OCI-LY1 (cell line): ENCODE data around the gene TTLL5.
A peak's percentile ranks its signal among the peaks of the same experiment; 100 is the strongest.

ENCODE experiments used
- H2AFZ ChIP-seq: fragments of 200-600 bp; sonication (generic), shearing (Covaris generic); 2 replicates; pipeline ENCODE4 v1.6.0; 2014; ENCODE audit warnings: antibody characterized with exemption, mild to moderate bottlenecking, low read length
- H3F3A ChIP-seq: fragments of 200-600 bp; sonication (generic), shearing (Covaris generic); 2 replicates; pipeline ENCODE4 v1.6.0; 2014; ENCODE audit warnings: mild to moderate bottlenecking, antibody characterized with exemption, low read length, moderate library complexity; ENCODE audit not compliant: insufficient read depth
- H3K27ac ChIP-seq: fragments of 200-600 bp; sonication (generic); 2 replicates; pipeline ENCODE4 v1.5.1; 2014; ENCODE audit warnings: low read length, mixed run types, mild to moderate bottlenecking, low read depth; ENCODE audit not compliant: poor library complexity, severe bottlenecking
- H3K27me3 ChIP-seq: fragments of 200-600 bp; sonication (generic); 2 replicates; pipeline ENCODE4 v1.6.0; 2014; ENCODE audit warnings: antibody characterized with exemption, mild to moderate bottlenecking, low read length, moderate library complexity; ENCODE audit not compliant: insufficient read depth
- H3K36me3 ChIP-seq: fragments of 200-600 bp; sonication (generic); 2 replicates; pipeline ENCODE4 v1.6.1; 2014; ENCODE audit warnings: mild to moderate bottlenecking, antibody characterized with exemption, low read length, moderate library complexity, mixed read lengths; ENCODE audit not compliant: insufficient read depth
- H3K4me1 ChIP-seq: fragments of 200-600 bp; sonication (generic); 2 replicates; pipeline ENCODE4 v1.5.1; 2014; ENCODE audit warnings: mild to moderate bottlenecking, low read length, moderate library complexity; ENCODE audit not compliant: insufficient read depth, severe bottlenecking
- H3K4me2 ChIP-seq: fragments of 200-600 bp; sonication (generic), shearing (Covaris generic); 2 replicates; pipeline ENCODE4 v1.6.1; 2014; ENCODE audit warnings: low read length
- H3K4me3 ChIP-seq: fragments of 200-600 bp; sonication (generic); 2 replicates; pipeline ENCODE4 v1.5.1; 2014; ENCODE audit warnings: low read length, low read depth, mild to moderate bottlenecking, mixed read lengths; ENCODE audit not compliant: poor library complexity, severe bottlenecking
- H3K79me2 ChIP-seq: fragments of 200-600 bp; shearing (Covaris generic); 2 replicates; pipeline ENCODE4 v1.6.1; 2016; ENCODE audit warnings: mixed run types, low read length, mixed read lengths; ENCODE audit not compliant: insufficient read depth
- H3K9ac ChIP-seq: fragments of 200-600 bp; sonication (generic), shearing (Covaris generic); 2 replicates; pipeline ENCODE4 v1.6.1; 2014; ENCODE audit warnings: mild to moderate bottlenecking, low read length, mixed read lengths
- H3K9me2 ChIP-seq: fragments of 200-600 bp; sonication (generic), shearing (Covaris generic); 2 replicates; pipeline ENCODE4 v1.6.1; 2014; ENCODE audit warnings: low read depth, mild to moderate bottlenecking, low read length, mixed read lengths
- H3K9me3 ChIP-seq: fragments of 200-600 bp; shearing (Covaris generic); 2 replicates; pipeline ENCODE4 v1.6.1; 2014; ENCODE audit warnings: low read length, mixed read lengths
- H4K20me1 ChIP-seq: fragments of 200-600 bp; sonication (generic), shearing (Covaris generic); 2 replicates; pipeline ENCODE4 v1.6.0; 2016; ENCODE audit warnings: mild to moderate bottlenecking, low read length; ENCODE audit not compliant: insufficient read depth
- CTCF ChIP-seq: fragments of 200-600 bp; sonication (generic), shearing (Covaris generic); IDR thresholded peaks from 2 replicates; pipeline ENCODE4 v1.5.1; 2017; ENCODE audit warnings: mild to moderate bottlenecking, antibody characterized with exemption, low read length, moderate library complexity, mixed read lengths
- EZH2 ChIP-seq: fragments of 200-600 bp; sonication (generic), shearing (Covaris generic); IDR thresholded peaks from 2 replicates; pipeline ENCODE4 v1.8.0; 2017; ENCODE audit warnings: borderline replicate concordance, mixed run types, mild to moderate bottlenecking, antibody characterized with exemption, low read length, moderate library complexity, mixed read lengths

The TTLL5 gene

DNA sequence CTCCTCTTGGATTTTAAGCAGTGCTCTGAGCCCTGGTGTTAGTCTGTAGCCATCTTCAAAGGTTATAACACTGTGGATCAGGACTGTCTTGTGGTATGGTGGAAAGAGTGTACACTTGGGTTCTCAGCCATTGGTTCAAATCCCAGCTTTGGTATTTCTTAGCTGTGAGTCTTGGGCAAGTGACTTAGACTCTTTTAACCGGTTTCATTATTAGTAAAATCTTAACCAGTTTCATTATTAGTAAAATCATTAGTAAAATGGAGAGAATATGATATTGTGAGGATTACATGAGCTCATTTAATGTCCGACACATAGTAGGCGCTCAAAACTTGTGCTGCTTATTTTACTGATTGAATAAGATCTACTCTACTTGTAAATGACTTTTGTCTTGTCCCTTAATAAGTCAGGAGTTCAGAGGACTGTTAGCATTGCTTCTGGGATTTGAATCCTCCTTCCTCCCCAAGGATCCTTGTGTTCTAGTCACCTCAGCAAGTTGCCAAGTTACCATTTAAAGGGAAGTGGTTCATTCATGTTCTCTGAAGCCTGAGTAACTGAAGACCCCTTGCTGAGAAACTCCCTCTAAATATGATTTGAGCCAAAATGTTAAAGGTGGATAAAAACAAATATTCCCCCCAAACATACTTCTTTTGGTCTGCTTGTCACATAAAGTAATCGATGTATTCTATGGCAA, 12.4 kb downstream of the TTLL5 start:
- Histone ChIP-seq H3K4me3 (no peak overlapping the region), H4K20me1 (no peaks in the 10 kb centered on the region), H3F3A (no peaks in the 10 kb centered on the region), H3K27me3 (no peaks in the 10 kb centered on the region), H3K9me3 (no peaks in the 10 kb centered on the region), H3K9ac (no peak overlapping the region), H3K36me3 (peaks cover 29% of the 10 kb centered on the region), H2AFZ (no peak overlapping the region), H3K9me2 (no peaks in the 10 kb centered on the region), H3K4me1 (no peaks in the 10 kb centered on the region), H3K4me2 (no peak overlapping the region), H3K79me2 (no peaks in the 10 kb centered on the region), H3K27ac (no peak overlapping the region)
- no peak for TF ChIP-seq EZH2

GRCh38 chr14:75675265-75675960, 14.4 kb downstream of the TTLL5 start:
- no peaks in the 10 kb centered on the region for H3K27me3 ChIP-seq
- H3K9me3 ChIP-seq: no peaks in the 10 kb centered on the region
- no peak overlapping the region for H3K27ac ChIP-seq
- no peaks in the 10 kb centered on the region for H3K79me2 ChIP-seq
- peaks cover 15% of the 10 kb centered on the region for H3K36me3 ChIP-seq
- H3K9ac ChIP-seq: no peak overlapping the region
- H2AFZ ChIP-seq: no peak overlapping the region
- no peak overlapping the region for H3K4me3 ChIP-seq
- H4K20me1 ChIP-seq: no peaks in the 10 kb centered on the region
- no peak overlapping the region for H3K4me2 ChIP-seq
- no peaks in the 10 kb centered on the region for H3K9me2 ChIP-seq
- no peaks in the 10 kb centered on the region for H3F3A ChIP-seq
- TF ChIP-seq EZH2 (no peak), CTCF (peak; percentile 44)
- no peaks in the 10 kb centered on the region for H3K4me1 ChIP-seq

DNA sequence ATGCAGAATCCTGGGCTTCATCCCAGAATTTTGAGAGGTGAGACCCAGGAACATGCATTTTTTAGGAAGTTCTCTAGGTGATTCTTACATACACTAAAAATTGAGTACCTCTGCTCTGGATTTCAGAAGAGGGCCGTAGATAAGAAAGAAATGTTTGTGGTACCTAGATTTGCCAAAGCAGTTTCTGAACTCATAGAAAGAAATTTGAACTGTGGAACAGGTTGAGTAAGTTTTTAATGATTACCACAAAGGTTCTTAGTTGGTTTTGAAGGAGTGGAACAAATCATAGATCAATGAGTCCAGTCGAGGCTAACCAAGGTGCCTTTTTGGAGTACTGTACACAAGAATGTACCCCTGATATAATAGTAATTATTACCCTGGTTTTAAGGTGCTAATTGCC, 24.9 kb downstream of the TTLL5 start:
- no peaks in the 10 kb centered on the region for H4K20me1 ChIP-seq
- H3K79me2 ChIP-seq: no peaks in the 10 kb centered on the region
- no peak overlapping the region for H3K4me3 ChIP-seq
- no peak overlapping the region for H3K9ac ChIP-seq
- H3K9me3 ChIP-seq: no peaks in the 10 kb centered on the region
- no peaks in the 10 kb centered on the region for H3K27me3 ChIP-seq
- no peaks in the 10 kb centered on the region for H3K4me1 ChIP-seq
- peaks cover 30% of the 10 kb centered on the region for H3K36me3 ChIP-seq
- H3K27ac ChIP-seq: no peak overlapping the region
- no peak overlapping the region for H2AFZ ChIP-seq
- H3F3A ChIP-seq: no peaks in the 10 kb centered on the region
- no peaks in the 10 kb centered on the region for H3K9me2 ChIP-seq
- H3K4me2 ChIP-seq: no peak overlapping the region
- no peak for TF ChIP-seq EZH2
- no peak for TF ChIP-seq CTCF

DNA sequence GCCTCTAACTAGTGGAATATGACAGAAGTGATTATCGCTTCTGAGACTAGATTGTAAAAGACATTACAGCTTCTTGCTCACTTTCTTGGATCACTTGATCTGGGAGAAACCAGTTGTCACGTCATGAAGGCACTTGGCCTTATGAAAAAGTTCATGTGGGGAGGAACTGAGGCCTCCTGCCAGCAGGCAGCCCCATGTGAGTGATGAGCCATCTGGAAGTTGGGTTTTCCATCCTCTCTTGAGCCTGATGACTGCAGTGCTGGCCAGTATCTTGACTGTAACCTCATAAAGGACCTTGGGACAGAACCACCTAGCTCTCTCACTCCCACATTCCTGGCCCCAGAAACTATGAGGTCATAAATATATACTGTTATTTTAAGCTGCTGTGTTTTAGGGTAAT, 28.0 kb downstream of the TTLL5 start:
- H3K9me2 ChIP-seq: no peaks in the 10 kb centered on the region
- H3K4me2 ChIP-seq: no peak overlapping the region
- TF ChIP-seq EZH2: no peak
- TF ChIP-seq CTCF: no peak
- no peaks in the 10 kb centered on the region for H3K79me2 ChIP-seq
- H3K4me3 ChIP-seq: no peak overlapping the region
- no peak overlapping the region for H3K9ac ChIP-seq
- H3K27ac ChIP-seq: no peak overlapping the region
- no peaks in the 10 kb centered on the region for H4K20me1 ChIP-seq
- H2AFZ ChIP-seq: no peak overlapping the region
- no peaks in the 10 kb centered on the region for H3K27me3 ChIP-seq
- no peaks in the 10 kb centered on the region for H3K4me1 ChIP-seq
- no peaks in the 10 kb centered on the region for H3K9me3 ChIP-seq
- peaks cover 32% of the 10 kb centered on the region for H3K36me3 ChIP-seq
- no peaks in the 10 kb centered on the region for H3F3A ChIP-seq
